HCT116 (cell line): ENCODE measurements around the gene ARFGEF3. TPM values are rescaled to one million over a fixed set of nuclear protein-coding genes. Genes with fewer than 3 reads are reported as not detected.

Experiments
- ATAC-seq: fragments of 200-7000 bp; cut with Tn5 transposase; 2 replicates; pipeline ENCODE4 v1.9.1; 2020; ENCODE audit warnings: mild to moderate bottlenecking, moderate library complexity
- BruUV-seq: library from RNA; stranded (reverse); fragments of 400-500 nt; replicated peaks from 2 replicates; lab custom pipeline; 2021; lab: Mats Ljungman, UMichigan
- CTCF ChIA-PET: fragments of 300-600 bp; sonication (Branson Sonifier 250); formaldehyde crosslinking; loops from one replicate; lab custom pipeline; 2021; ENCODE audit warnings: antibody characterized with exemption; lab: Charles Lee
- POLR2A ChIA-PET: fragments of 300-600, 350-600 bp; sonication (Branson Sonifier 250); formaldehyde crosslinking; loops from one replicate; lab custom pipeline; 2021; ENCODE audit warnings: antibody characterized with exemption; lab: Charles Lee
- RAD21 ChIA-PET, 2 experiments: fragments of 300-600 bp; sonication (Branson Sonifier 250); formaldehyde crosslinking; loops; one replicate each; lab custom pipeline; 2023; ENCODE audit warnings: low total read pairs in 2 of 2; ENCODE audit not compliant: uncharacterized antibody in 2 of 2, unreplicated experiment in 2 of 2, low non-redundant PET in 1 of 2; lab: Charles Lee
- DNase-seq: peaks from one replicate; pipeline ENCODE4 v3.0.0-alpha.2; 2010; ENCODE audit warnings: low read depth, low spot score
- H2AFZ ChIP-seq: fragments of 200-600 bp; shearing (Covaris generic), sonication (generic); 2 replicates; pipeline ENCODE4 v1.6.1; 2017; ENCODE audit warnings: low read depth, mixed run types, mixed read lengths, antibody characterized with exemption, low read length; ENCODE audit not compliant: poor library complexity, severe bottlenecking
- H3K27ac ChIP-seq: 2 replicates; pipeline ENCODE4 v1.5.1; 2012; ENCODE audit warnings: low read depth, low read length
- H3K27me3 ChIP-seq: fragments of 200-600 bp; sonication (generic); 2 replicates; pipeline ENCODE4 v1.6.1; 2016; ENCODE audit warnings: mixed run types, low read length, mixed read lengths; ENCODE audit not compliant: insufficient read depth
- H3K36me3 ChIP-seq, 2 experiments: fragments of 200-500 bp in 1 of 2; fragments of 200-600 bp in 1 of 2; sonication (Bioruptor generic) in 1 of 2; sonication (generic) in 1 of 2; 2 replicates each; pipeline versions ENCODE4 v1.5.1 to v1.6.1; 2014 to 2016; ENCODE audit warnings: low read length in 2 of 2, inconsistent platforms in 1 of 2, mixed read lengths in 1 of 2, mixed run types in 1 of 2; ENCODE audit not compliant: insufficient read depth in 2 of 2, control insufficient read depth in 1 of 2
- H3K4me1 ChIP-seq, 2 experiments: fragments of 200-600 bp in 1 of 2; sonication (generic) in 1 of 2; 2 replicates each; pipeline versions ENCODE4 v1.5.1 to v1.6.1; 2012 to 2017; ENCODE audit warnings: low read length in 2 of 2, inconsistent platforms in 1 of 2, mild to moderate bottlenecking in 1 of 2, mixed read lengths in 1 of 2, mixed run types in 1 of 2, moderate library complexity in 1 of 2; ENCODE audit not compliant: insufficient read depth in 2 of 2, control insufficient read depth in 1 of 2
- H3K4me2 ChIP-seq: fragments of 200-600 bp; sonication (generic); 2 replicates; pipeline ENCODE4 v1.6.1; 2017; ENCODE audit warnings: mixed run types, low read length, mixed read lengths
- H3K4me3 ChIP-seq, 2 experiments: fragments of 200-600 bp in 1 of 2; sonication (generic) in 1 of 2; replicated peaks in 1 of 2; 2 replicates each; pipeline ENCODE4 v1.5.1; 2011 to 2016; ENCODE audit warnings: low read length in 2 of 2, control low read depth in 1 of 2, low read depth in 1 of 2, mild to moderate bottlenecking in 1 of 2, mixed read lengths in 1 of 2, mixed run types in 1 of 2
- H3K79me2 ChIP-seq: fragments of 200-600 bp; sonication (generic); 2 replicates; pipeline ENCODE4 v1.6.1; 2017; ENCODE audit warnings: mild to moderate bottlenecking, mixed run types, low read length, moderate library complexity, mixed read lengths; ENCODE audit not compliant: insufficient read depth
- H3K9ac ChIP-seq: fragments of 200-600 bp; sonication (generic); 2 replicates; pipeline ENCODE4 v1.6.1; 2016; ENCODE audit warnings: low read length, mixed read lengths
- H3K9me2 ChIP-seq: fragments of 200-600 bp; sonication (generic), shearing (Covaris generic); 2 replicates; pipeline ENCODE4 v1.6.1; 2017; ENCODE audit warnings: mixed run types, mild to moderate bottlenecking, moderate library complexity; ENCODE audit not compliant: insufficient read depth
- H3K9me3 ChIP-seq, 2 experiments: fragments of 200-500 bp in 1 of 2; fragments of 200-600 bp in 1 of 2; sonication (Bioruptor generic) in 1 of 2; sonication (generic) in 1 of 2; 2 replicates each; pipeline ENCODE4 v1.6.1; 2014 to 2017; ENCODE audit warnings: low read length in 2 of 2, mixed read lengths in 2 of 2, inconsistent platforms in 1 of 2, low read depth in 1 of 2, mild to moderate bottlenecking in 1 of 2, mixed run types in 1 of 2, moderate library complexity in 1 of 2; ENCODE audit not compliant: control insufficient read depth in 1 of 2, insufficient read depth in 1 of 2
- H4K20me1 ChIP-seq: fragments of 200-600 bp; sonication (generic), shearing (Covaris generic); 2 replicates; pipeline ENCODE4 v1.6.1; 2017; ENCODE audit warnings: mixed run types, mild to moderate bottlenecking, moderate library complexity; ENCODE audit not compliant: insufficient read depth
- ATF3 ChIP-seq: IDR thresholded peaks from 2 replicates; pipeline ENCODE4 v1.6.1; 2012
- CEBPB ChIP-seq: IDR thresholded peaks from 2 replicates; pipeline ENCODE4 v1.6.1; 2012; ENCODE audit warnings: low read depth
- ELF1 ChIP-seq: IDR thresholded peaks from 2 replicates; pipeline ENCODE4 v1.6.1; 2012; ENCODE audit warnings: low read depth, borderline replicate concordance
- EZH2 ChIP-seq: fragments of 200-600 bp; sonication (generic); IDR thresholded peaks from 2 replicates; pipeline ENCODE4 v1.6.1; 2017; ENCODE audit warnings: antibody characterized with exemption, mixed run types
- RAD21 ChIP-seq: IDR thresholded peaks from 2 replicates; pipeline ENCODE4 v1.6.1; 2012; ENCODE audit warnings: low read depth, mild to moderate bottlenecking
- SP1 ChIP-seq: IDR thresholded peaks from 2 replicates; pipeline ENCODE4 v1.6.1; 2012; ENCODE audit warnings: low read depth
- YY1 ChIP-seq: IDR thresholded peaks from 2 replicates; pipeline ENCODE4 v1.6.1; 2011; ENCODE audit warnings: low read length, low read depth, moderate library complexity, mild to moderate bottlenecking; ENCODE audit not compliant: insufficient replicate concordance; ENCODE audit errors: extremely low read depth
- ZFX ChIP-seq: fragments of 450-650 bp; IDR thresholded peaks from 2 replicates; pipeline ENCODE4 v1.6.1; 2017
- intact Hi-C: fragments of 100-400 bp; cut with micrococcal nuclease; formaldehyde crosslinking; loops from 2 replicates; pipeline ENCODE4 v1.10.0; 2022
- total RNA-seq: library from RNA; stranded (reverse); gene quantifications from one replicate; pipeline ENCODE4 v1.2.1, GENCODE V29; 2021; ENCODE audit not compliant: unreplicated experiment

ARFGEF3 gene
- total RNA-seq, 1 experiment from 2014 or later, result 3.8 TPM

GRCh38 chr6:138337076-138337475 lies 175.3 kb downstream of the ARFGEF3 start:
- CTCF ChIA-PET, result no interaction called here
- Histone ChIP-seq H3K9me2 (no peaks in the 10 kb centered on the region), H3K4me1 (no peaks in the 10 kb centered on the region), H3K27me3 (no peaks in the 10 kb centered on the region), H3K9me3 (no peaks in the 10 kb centered on the region), H3K4me2 (no peak overlapping the region), H3K9ac (no peak overlapping the region), H4K20me1 (no peaks in the 10 kb centered on the region), H3K4me3 (no peak overlapping the region), H2AFZ (no peak overlapping the region), H3K36me3 (no peaks in the 10 kb centered on the region), H3K27ac (no peak overlapping the region), H3K79me2 (no peaks in the 10 kb centered on the region)
- TF ChIP-seq CEBPB (no peak), RAD21 (no peak), SP1 (no peak), ELF1 (no peak), ZFX (no peak)
- ATAC-seq (no peak), DNase-seq (no peak)
- intact Hi-C loops, result no loop called here
- RAD21 ChIA-PET, result no interaction called here
- POLR2A ChIA-PET, result no interaction called here
- BruUV-seq, result no TSS peak

GRCh38 chr6:138339024-138339423 lies 177.3 kb downstream of the ARFGEF3 start:
- RAD21 ChIA-PET, result no interaction called here
- H2AFZ ChIP-seq, result no peak overlapping the region
- no peaks in the 10 kb centered on the region for H3K79me2 ChIP-seq
- no peak for TF ChIP-seq YY1
- no peak for TF ChIP-seq ATF3
- TF ChIP-seq EZH2, result no peak
- POLR2A ChIA-PET, result no interaction called here
- no peak overlapping the region for H3K9ac ChIP-seq
- CTCF ChIA-PET, result no interaction called here
- H3K36me3 ChIP-seq, result no peaks in the 10 kb centered on the region
- intact Hi-C loops, result no loop called here
- no peak overlapping the region for H3K4me3 ChIP-seq
- no peaks in the 10 kb centered on the region for H3K9me2 ChIP-seq
- no peak for DNase-seq
- ATAC-seq, result no peak
- no TSS peak for BruUV-seq
- H4K20me1 ChIP-seq, result no peaks in the 10 kb centered on the region
- H3K27me3 ChIP-seq, result no peaks in the 10 kb centered on the region
- H3K27ac ChIP-seq, result no peak overlapping the region
- no peaks in the 10 kb centered on the region for H3K4me1 ChIP-seq
- no peak overlapping the region for H3K4me2 ChIP-seq
- H3K9me3 ChIP-seq, result no peaks in the 10 kb centered on the region
